ENCODE results near the gene UBP1.
"Not testable (repeated sequence)": the region's sequence is repeated elsewhere in the genome, so short reads cannot be mapped to it uniquely, and the experiment has no call there.

Gene UBP1

DNA sequence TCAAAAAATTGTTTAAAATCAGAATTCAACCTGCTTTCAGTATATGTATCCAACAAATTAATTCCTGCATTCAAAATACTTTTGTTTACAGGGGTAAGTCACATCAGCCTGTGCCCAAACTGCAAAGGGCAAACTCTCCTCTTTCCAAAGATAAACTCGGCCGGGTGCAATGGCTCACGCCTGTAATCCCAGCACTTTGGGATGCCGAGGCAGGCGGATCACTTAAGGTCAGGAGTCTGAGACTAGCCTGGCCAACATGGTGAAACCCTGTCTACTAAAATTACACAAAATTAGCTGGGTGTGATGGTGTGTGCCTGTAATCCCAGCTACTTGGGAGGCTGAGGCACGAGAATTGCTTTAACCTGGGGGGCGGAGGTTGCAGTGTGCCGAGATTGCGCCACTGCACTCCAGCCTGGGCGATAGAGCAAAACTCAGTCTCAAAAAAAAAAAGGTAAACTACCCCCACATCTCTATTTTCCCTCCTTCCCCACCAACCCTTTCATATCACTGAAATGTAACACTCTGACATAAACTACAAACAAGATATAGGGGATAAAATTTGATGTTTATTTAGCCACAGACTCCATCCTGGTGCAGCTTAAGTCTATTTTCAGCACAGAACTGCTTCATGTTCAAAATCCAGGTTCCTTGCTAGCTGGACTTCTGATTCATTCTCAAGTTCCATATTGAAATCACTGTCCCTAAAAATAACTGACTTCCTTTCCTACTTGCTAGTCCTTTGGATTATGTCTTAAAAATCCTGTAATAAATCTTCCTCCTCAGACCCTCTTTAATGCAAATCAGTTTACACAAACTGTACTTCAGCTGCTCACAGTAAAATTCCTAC, 15.4 kb downstream of the UBP1 start:
- H3K4me1 ChIP-seq (ENCODE audit: insufficient read depth, poor library complexity, severe bottlenecking): peaks cover 17% of the 10 kb centered on the region
- peaks cover 40% of the 10 kb centered on the region for H3K36me3 ChIP-seq (ENCODE audit: low read depth)
- DNase-seq (ENCODE audit: low spot score) (no peak), ATAC-seq (ENCODE audit: low read depth) (no peak)
- H3K4me3 ChIP-seq (ENCODE audit: severe bottlenecking): no peak overlapping the region
- H3K27me3 ChIP-seq (ENCODE audit: insufficient read depth, poor library complexity, severe bottlenecking): no peaks in the 10 kb centered on the region
- TF ChIP-seq CTCF (IDR thresholded peaks at IDR 0.05; ENCODE audit: poor library complexity, severe bottlenecking): no peak
- H3K27ac ChIP-seq (ENCODE audit: poor library complexity, severe bottlenecking): no peak overlapping the region
- H3K9me3 ChIP-seq (ENCODE audit: severe bottlenecking): no peaks in the 10 kb centered on the region

DNA sequence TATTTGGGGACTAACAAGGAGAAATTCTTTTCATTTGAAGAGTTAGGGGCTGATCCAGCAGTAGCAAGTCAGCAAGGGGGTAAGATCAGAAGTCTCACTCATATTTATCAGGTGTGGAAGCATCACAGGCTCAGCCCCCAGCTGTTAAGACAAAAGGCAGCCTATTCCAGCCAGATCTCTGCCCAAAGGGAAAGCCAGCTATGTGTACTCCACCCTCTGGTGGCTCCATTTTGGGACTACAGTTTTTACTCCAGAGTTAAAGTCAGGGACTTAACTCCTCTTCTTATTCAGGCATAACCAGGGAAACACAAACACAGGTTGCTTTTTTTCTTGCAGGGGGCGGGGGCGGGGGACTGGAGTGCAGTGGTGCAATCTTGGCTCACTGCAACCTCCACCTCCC, 19.2 kb downstream of the UBP1 start:
- Histone ChIP-seq H3K4me1 (ENCODE audit: insufficient read depth, poor library complexity, severe bottlenecking) (peaks cover 9% of the 10 kb centered on the region), H3K27ac (ENCODE audit: poor library complexity, severe bottlenecking) (no peak overlapping the region), H3K4me3 (ENCODE audit: severe bottlenecking) (no peak overlapping the region), H3K27me3 (ENCODE audit: insufficient read depth, poor library complexity, severe bottlenecking) (no peaks in the 10 kb centered on the region), H3K36me3 (ENCODE audit: low read depth) (peaks cover 70% of the 10 kb centered on the region), H3K9me3 (ENCODE audit: severe bottlenecking) (no peaks in the 10 kb centered on the region)
- ATAC-seq (ENCODE audit: low read depth) (no peak), DNase-seq (ENCODE audit: low spot score) (no peak)
- no peak for TF ChIP-seq CTCF (IDR thresholded peaks at IDR 0.05; ENCODE audit: poor library complexity, severe bottlenecking)

- H3K27me3 ChIP-seq (ENCODE audit: insufficient read depth, poor library complexity, severe bottlenecking): no peaks in the 10 kb centered on the region
- H3K4me3 ChIP-seq (ENCODE audit: severe bottlenecking): no peak overlapping the region
- peaks cover 9% of the 10 kb centered on the region for H3K4me1 ChIP-seq (ENCODE audit: insufficient read depth, poor library complexity, severe bottlenecking)
- H3K27ac ChIP-seq (ENCODE audit: poor library complexity, severe bottlenecking): no peak overlapping the region
- no peak for TF ChIP-seq CTCF (IDR thresholded peaks at IDR 0.05; ENCODE audit: poor library complexity, severe bottlenecking)
- no peak for DNase-seq (ENCODE audit: low spot score)
- peaks cover 72% of the 10 kb centered on the region for H3K36me3 ChIP-seq (ENCODE audit: low read depth)
- H3K9me3 ChIP-seq (ENCODE audit: severe bottlenecking): no peaks in the 10 kb centered on the region
- ATAC-seq (ENCODE audit: low read depth): no peak
Measured at GRCh38 chr3:33419948-33420347, 20.3 kb downstream of the UBP1 start.

GRCh38 chr3:33417066-33417673, 23.0 kb downstream of the UBP1 start:
- peak overlapping the region; percentile 3 for H3K27ac ChIP-seq (ENCODE audit: poor library complexity, severe bottlenecking)
- DNase-seq (ENCODE audit: low spot score): no peak
- peak; percentile 75 for ATAC-seq (ENCODE audit: low read depth)
- no peaks in the 10 kb centered on the region for H3K9me3 ChIP-seq (ENCODE audit: severe bottlenecking)
- no peaks in the 10 kb centered on the region for H3K27me3 ChIP-seq (ENCODE audit: insufficient read depth, poor library complexity, severe bottlenecking)
- peaks cover 9% of the 10 kb centered on the region for H3K4me1 ChIP-seq (ENCODE audit: insufficient read depth, poor library complexity, severe bottlenecking)
- no peak for TF ChIP-seq CTCF (IDR thresholded peaks at IDR 0.05; ENCODE audit: poor library complexity, severe bottlenecking)
- H3K36me3 ChIP-seq (ENCODE audit: low read depth): peaks cover 72% of the 10 kb centered on the region
- no peak overlapping the region for H3K4me3 ChIP-seq (ENCODE audit: severe bottlenecking)

GRCh38 chr3:33410816-33411215, 29.4 kb downstream of the UBP1 start:
- ATAC-seq (ENCODE audit: low read depth); H3K4me3 ChIP-seq (ENCODE audit: severe bottlenecking); H3K4me1 ChIP-seq (ENCODE audit: insufficient read depth, poor library complexity, severe bottlenecking); DNase-seq (ENCODE audit: low spot score); H3K27me3 ChIP-seq (ENCODE audit: insufficient read depth, poor library complexity, severe bottlenecking); H3K9me3 ChIP-seq (ENCODE audit: severe bottlenecking); H3K27ac ChIP-seq (ENCODE audit: poor library complexity, severe bottlenecking): not testable (repeated sequence)
- peaks cover 80% of the 10 kb centered on the region for H3K36me3 ChIP-seq (ENCODE audit: low read depth)

All from RWPE2 (cell line).